ENCODE results near the gene DAND5. TPM values are rescaled to one million over a fixed set of nuclear protein-coding genes. Genes with fewer than 3 reads are reported as not detected.
A peak's percentile ranks its signal among the peaks of the same experiment; 100 is the strongest.
"Not testable (repeated sequence)": the region's sequence is repeated elsewhere in the genome, so short reads cannot be mapped to it uniquely, and the experiment has no call there.

Gene DAND5
- polyA plus RNA-seq, 1 experiment = not detected

DNA sequence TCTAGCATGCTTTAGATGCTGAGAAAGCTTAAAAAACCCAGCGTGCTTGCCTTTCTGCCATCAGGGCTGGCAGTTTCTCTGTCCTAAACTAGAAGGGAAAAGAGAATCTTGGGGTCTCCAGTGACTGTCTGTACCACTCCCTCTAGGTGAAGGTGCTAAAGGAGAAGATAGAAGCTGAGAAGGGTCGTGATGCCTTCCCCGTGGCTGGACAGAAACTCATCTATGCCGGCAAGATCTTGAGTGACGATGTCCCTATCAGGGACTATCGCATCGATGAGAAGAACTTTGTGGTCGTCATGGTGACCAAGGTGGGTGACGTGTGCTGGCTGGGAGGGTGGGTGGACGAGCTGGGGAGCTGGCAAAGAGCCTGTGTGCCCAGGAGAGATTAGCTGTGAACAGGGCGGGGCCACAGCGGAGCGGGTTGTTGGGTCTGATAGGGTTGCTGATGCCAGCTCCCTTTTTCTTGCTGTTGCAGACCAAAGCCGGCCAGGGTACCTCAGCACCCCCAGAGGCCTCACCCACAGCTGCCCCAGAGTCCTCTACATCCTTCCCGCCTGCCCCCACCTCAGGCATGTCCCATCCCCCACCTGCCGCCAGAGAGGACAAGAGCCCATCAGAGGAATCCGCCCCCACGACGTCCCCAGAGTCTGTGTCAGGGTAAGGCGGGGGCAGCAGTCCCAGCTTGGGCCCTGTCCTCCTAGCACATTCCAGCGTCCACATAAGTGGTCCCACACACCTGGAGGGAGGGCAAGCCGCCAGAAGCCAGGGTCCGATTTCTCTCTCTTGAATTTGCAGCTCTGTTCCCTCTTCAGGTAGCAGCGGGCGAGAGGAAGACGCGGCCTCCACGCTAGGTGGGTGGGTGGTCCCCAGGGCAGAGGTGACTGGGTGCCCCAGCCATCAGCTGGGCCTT is 21.4 kb upstream of the DAND5 start:
- Histone ChIP-seq H3K9me3 (ENCODE audit: control insufficient read depth, insufficient read depth, low read length) (no peaks in the 10 kb centered on the region; the same call in 1 of the 2 replicates), H3K27ac (ENCODE audit: low read depth, low read length) (no peak overlapping the region), H3K4me3 (ENCODE audit: low read depth, low read length) (no peak overlapping the region), H3K27me3 (ENCODE audit: control insufficient read depth, insufficient read depth, low read length) (no peaks in the 10 kb centered on the region)
- TF ChIP-seq, protein P1, sequence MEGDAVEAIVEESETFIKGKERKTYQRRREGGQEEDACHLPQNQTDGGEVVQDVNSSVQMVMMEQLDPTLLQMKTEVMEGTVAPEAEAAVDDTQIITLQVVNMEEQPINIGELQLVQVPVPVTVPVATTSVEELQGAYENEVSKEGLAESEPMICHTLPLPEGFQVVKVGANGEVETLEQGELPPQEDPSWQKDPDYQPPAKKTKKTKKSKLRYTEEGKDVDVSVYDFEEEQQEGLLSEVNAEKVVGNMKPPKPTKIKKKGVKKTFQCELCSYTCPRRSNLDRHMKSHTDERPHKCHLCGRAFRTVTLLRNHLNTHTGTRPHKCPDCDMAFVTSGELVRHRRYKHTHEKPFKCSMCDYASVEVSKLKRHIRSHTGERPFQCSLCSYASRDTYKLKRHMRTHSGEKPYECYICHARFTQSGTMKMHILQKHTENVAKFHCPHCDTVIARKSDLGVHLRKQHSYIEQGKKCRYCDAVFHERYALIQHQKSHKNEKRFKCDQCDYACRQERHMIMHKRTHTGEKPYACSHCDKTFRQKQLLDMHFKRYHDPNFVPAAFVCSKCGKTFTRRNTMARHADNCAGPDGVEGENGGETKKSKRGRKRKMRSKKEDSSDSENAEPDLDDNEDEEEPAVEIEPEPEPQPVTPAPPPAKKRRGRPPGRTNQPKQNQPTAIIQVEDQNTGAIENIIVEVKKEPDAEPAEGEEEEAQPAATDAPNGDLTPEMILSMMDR (IDR thresholded peaks at IDR 0.05; ENCODE audit: low read depth, low read length) = no peak
- DNase-seq (ENCODE audit: low read depth, low spot score) = no peak
- ChIA-PET POLR2A (interaction anchor here (1.1 kb wide), 1 partner anchor 10 kb away, joined by 3 read pairs; no protein-coding TSS in a partner anchor), CTCF (interaction anchor here (0.5 to 1.8 kb wide), 2 partner anchors 17 to 67 kb away, joined by 3 to 8 read pairs; partner anchors contain the start of gene DNASE2)

- no peak for DNase-seq (ENCODE audit: low read depth, low spot score)
- TF ChIP-seq, protein P1 (IDR thresholded peaks at IDR 0.05; ENCODE audit: low read depth, low read length) = no peak
- ChIA-PET POLR2A (interaction anchor here (1.1 kb wide), 1 partner anchor 11 kb away, joined by 3 read pairs; no protein-coding TSS in a partner anchor), CTCF (interaction anchor here (1.8 kb wide), 1 partner anchor 17 kb away, joined by 8 read pairs; no protein-coding TSS in a partner anchor)
- Histone ChIP-seq H3K9me3 (ENCODE audit: control insufficient read depth, insufficient read depth, low read length) (no peaks in the 10 kb centered on the region; the same call in 1 of the 2 replicates), H3K27me3 (ENCODE audit: control insufficient read depth, insufficient read depth, low read length) (no peaks in the 10 kb centered on the region), H3K4me3 (ENCODE audit: low read depth, low read length) (no peak overlapping the region), H3K27ac (ENCODE audit: low read depth, low read length) (no peak overlapping the region)
Measured at GRCh38 chr19:12948612-12949362, 20.6 kb upstream of the DAND5 start.

DNA sequence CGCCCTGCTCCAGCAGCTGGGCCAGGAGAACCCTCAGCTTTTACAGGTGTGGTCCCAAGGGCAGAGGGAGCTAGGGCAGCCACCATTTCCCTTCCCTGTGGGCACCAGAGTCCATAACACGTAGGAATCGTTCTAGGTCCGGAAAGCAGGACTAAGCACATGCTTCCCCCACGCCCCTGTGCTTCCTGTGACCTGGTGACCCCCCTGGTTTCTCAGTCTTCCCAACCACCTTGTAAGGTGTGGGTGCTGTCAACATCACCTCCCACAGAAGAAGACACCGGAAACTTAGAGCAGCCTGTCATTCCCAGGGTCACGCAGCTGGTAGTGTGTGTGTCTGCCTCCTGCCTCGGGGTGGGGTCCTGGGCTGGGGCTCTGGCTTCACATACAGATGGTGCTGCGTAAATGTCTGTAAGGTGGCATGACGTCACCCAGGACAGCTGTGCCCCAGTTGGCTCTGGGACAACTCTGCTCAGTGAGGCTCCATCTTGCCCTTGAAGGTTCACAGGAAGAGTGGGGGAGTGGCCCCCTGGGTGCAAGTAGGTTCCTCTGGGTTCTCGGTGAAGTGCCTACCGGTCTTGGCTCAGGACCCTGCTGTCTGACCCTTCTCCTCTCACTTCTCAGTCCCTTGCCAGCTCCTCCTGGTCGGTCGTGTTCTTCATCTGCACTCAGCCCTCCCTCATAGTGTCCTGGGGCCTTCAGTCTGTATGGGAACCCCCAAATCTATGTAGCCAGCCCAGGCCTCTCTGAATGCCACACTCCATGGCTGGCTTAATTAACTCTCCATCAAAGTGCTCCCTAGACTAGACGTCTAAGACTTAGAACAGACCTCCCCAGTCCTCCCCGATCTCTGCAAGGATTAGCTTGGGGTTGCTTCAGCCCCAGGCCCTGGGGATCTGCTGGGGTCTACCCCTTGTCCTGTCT is 19.8 kb upstream of the DAND5 start:
- TF ChIP-seq, protein P1 (IDR thresholded peaks at IDR 0.05; ENCODE audit: low read depth, low read length) = no peak
- ChIA-PET POLR2A (interaction anchor here (0.6 kb wide), 1 partner anchor 42 kb away, joined by 3 read pairs; no protein-coding TSS in a partner anchor), CTCF (interaction anchor here (0.5 to 2.0 kb wide), 3 partner anchors 16 to 104 kb away, joined by 4 to 9 read pairs (median 5); no protein-coding TSS in a partner anchor)
- no peak for DNase-seq (ENCODE audit: low read depth, low spot score)
- Histone ChIP-seq H3K4me3 (ENCODE audit: low read depth, low read length) (no peak overlapping the region), H3K27ac (ENCODE audit: low read depth, low read length) (peak overlapping the region; percentile 11), H3K27me3 (ENCODE audit: control insufficient read depth, insufficient read depth, low read length) (no peaks in the 10 kb centered on the region), H3K9me3 (ENCODE audit: control insufficient read depth, insufficient read depth, low read length) (no peaks in the 10 kb centered on the region; the same call in 1 of the 2 replicates)

GRCh38 chr19:12952050-12952449 is 17.3 kb upstream of the DAND5 start:
- H3K9me3 ChIP-seq (ENCODE audit: control insufficient read depth, insufficient read depth, low read length); DNase-seq (ENCODE audit: low read depth, low spot score); POLR2A ChIA-PET; H3K4me3 ChIP-seq (ENCODE audit: low read depth, low read length); H3K27me3 ChIP-seq (ENCODE audit: control insufficient read depth, insufficient read depth, low read length): not testable (repeated sequence)
- CTCF ChIA-PET = interaction anchor here (2.0 kb wide), 1 partner anchor 13 kb away, joined by 9 read pairs; no protein-coding TSS in a partner anchor
- H3K27ac ChIP-seq (ENCODE audit: low read depth, low read length) = peak overlapping the region; percentile 90

Data from AG04450 (cell line).